Endodermal cell (in vitro differentiated cells): ENCODE data around the gene SLC6A5. TPM values are rescaled to one million over a fixed set of nuclear protein-coding genes. Genes with fewer than 3 reads are reported as not detected.
"Not testable (repeated sequence)": the region's sequence is repeated elsewhere in the genome, so short reads cannot be mapped to it uniquely, and the experiment has no call there.

Source experiments
- DNase-seq: peaks from one replicate; pipeline ENCODE4 v3.0.0-alpha.2; 2017
- H3K27ac ChIP-seq: 2 replicates; pipeline ENCODE4 v1.5.1; 2013; ENCODE audit warnings: mild to moderate bottlenecking, low read depth, low read length, moderate library complexity
- H3K27me3 ChIP-seq: 2 replicates; pipeline ENCODE4 v1.6.1; 2013; ENCODE audit warnings: mild to moderate bottlenecking, low read length, moderate library complexity; ENCODE audit not compliant: insufficient read depth, control insufficient read depth, poor library complexity, severe bottlenecking
- H3K36me3 ChIP-seq: 2 replicates; pipeline ENCODE4 v1.7.0; 2013; ENCODE audit warnings: mild to moderate bottlenecking, low read length, moderate library complexity; ENCODE audit not compliant: control insufficient read depth, insufficient read depth
- H3K4me1 ChIP-seq: one replicate; pipeline ENCODE4 v1.7.0; 2013; ENCODE audit warnings: low read length; ENCODE audit not compliant: control insufficient read depth, insufficient read depth
- H3K4me3 ChIP-seq: 2 replicates; pipeline ENCODE4 v1.5.1; 2013; ENCODE audit warnings: mild to moderate bottlenecking, low read length, moderate library complexity
- H3K9ac ChIP-seq: 2 replicates; pipeline ENCODE4 v1.6.1; 2013; ENCODE audit warnings: mild to moderate bottlenecking, low read length, moderate library complexity; ENCODE audit not compliant: poor library complexity, severe bottlenecking; ENCODE audit errors: extremely low read depth
- H3K9me3 ChIP-seq: 2 replicates; pipeline ENCODE4 v1.6.1; 2013; ENCODE audit warnings: mild to moderate bottlenecking, low read length, moderate library complexity; ENCODE audit not compliant: control insufficient read depth
- H3K27ac Mint-ChIP-seq: 2 replicates; pipeline ENCODE4 v1.8.0; 2020; ENCODE audit warnings: mixed read lengths
- H3K27me3 Mint-ChIP-seq: 2 replicates; pipeline ENCODE4 v1.8.0; 2021; ENCODE audit warnings: mild to moderate bottlenecking, mixed read lengths; ENCODE audit not compliant: insufficient read depth
- H3K36me3 Mint-ChIP-seq: 2 replicates; pipeline ENCODE4 v1.8.0; 2020; ENCODE audit warnings: low read depth, mixed read lengths
- H3K4me1 Mint-ChIP-seq: 2 replicates; pipeline ENCODE4 v1.8.0; 2020; ENCODE audit warnings: mixed read lengths
- H3K4me3 Mint-ChIP-seq: 2 replicates; pipeline ENCODE4 v1.8.0; 2020; ENCODE audit warnings: mild to moderate bottlenecking, moderate library complexity, mixed read lengths
- H3K9me3 Mint-ChIP-seq: 2 replicates; pipeline ENCODE4 v1.8.0; 2020; ENCODE audit warnings: mild to moderate bottlenecking, mixed read lengths
- CTCF ChIP-seq: fragments of 200-600 bp; sonication (generic); conservative IDR thresholded peaks from 2 replicates; pipeline ENCODE4 v1.5.0; 2021; ENCODE audit warnings: antibody characterized with exemption, mild to moderate bottlenecking
- WGBS, 2 experiments: methylation state at CpG; one replicate each; pipeline versions ENCODE4 v1.1.5 to v1.1.7; 2013; ENCODE audit warnings: missing lambda C conversion rate in 2 of 2, mixed read lengths in 1 of 2; ENCODE audit not compliant: insufficient coverage in 1 of 2, insufficient read length in 1 of 2; 5-methylcytosine and 5-hydroxymethylcytosine counted together
- total RNA-seq, 2 donors: library from RNA; stranded (reverse); fragmentation: NEBNext Ultra II Directional in 1 of 2; extraction: Animal tissue kit (Norgen Biotek cat#: 25700) in 1 of 2; gene quantifications; 2 replicates in 1 of 2; 3 replicates in 1 of 2; pipeline ENCODE4 v1.2.1, GENCODE V29; 2021

Gene SLC6A5
- total RNA-seq, 2 donors from 2014 or later, result not detected

- peaks cover 6% of the 10 kb centered on the region for H3K4me1 Mint-ChIP-seq
- Histone ChIP-seq H3K9me3 (no peaks in the 10 kb centered on the region), H3K27ac (no peak overlapping the region), H3K36me3 (no peaks in the 10 kb centered on the region), H3K4me3 (no peak overlapping the region), H3K27me3 (no peaks in the 10 kb centered on the region), H3K4me1 (no peaks in the 10 kb centered on the region), H3K9ac (no peak overlapping the region)
- no peaks in the 10 kb centered on the region for H3K9me3 Mint-ChIP-seq
- 80 to 95% methylated on average over 2 to 5 of the region's 5 CpGs for whole genome bisulfite sequencing, 2 experiments
- DNase-seq, result no peak
- TF ChIP-seq CTCF, result no peak
- H3K27me3 Mint-ChIP-seq, result peaks cover 4% of the 10 kb centered on the region
- H3K27ac Mint-ChIP-seq, result no peak overlapping the region
- H3K36me3 Mint-ChIP-seq, result no peaks in the 10 kb centered on the region
- H3K4me3 Mint-ChIP-seq, result no peak overlapping the region
These were observed 32.6 kb upstream of the SLC6A5 start for GRCh38 chr11:20566591-20567434.

GRCh38 chr11:20579725-20580124, 19.7 kb upstream of the SLC6A5 start:
- not testable (repeated sequence) for H3K4me1 ChIP-seq, H3K4me3 Mint-ChIP-seq, DNase-seq, H3K4me1 Mint-ChIP-seq, H3K27me3 Mint-ChIP-seq, H3K36me3 Mint-ChIP-seq, H3K27ac Mint-ChIP-seq, H3K9ac ChIP-seq, H3K27ac ChIP-seq, H3K4me3 ChIP-seq, H3K27me3 ChIP-seq, H3K36me3 ChIP-seq
- WGBS, 2 experiments, result 94 to 100% methylated on average over 1 to 4 of the region's 4 CpGs
- peaks cover 10% of the 10 kb centered on the region for H3K9me3 Mint-ChIP-seq
- peaks cover 12% of the 10 kb centered on the region for H3K9me3 ChIP-seq

- Histone ChIP-seq H3K4me1 (no peaks in the 10 kb centered on the region), H3K27ac (no peak overlapping the region), H3K4me3 (no peak overlapping the region), H3K9me3 (peaks cover 12% of the 10 kb centered on the region), H3K36me3 (no peaks in the 10 kb centered on the region), H3K27me3 (no peaks in the 10 kb centered on the region), H3K9ac (no peak overlapping the region)
- peaks cover 8% of the 10 kb centered on the region for H3K9me3 Mint-ChIP-seq
- no peak for TF ChIP-seq CTCF
- no peak for DNase-seq
- no peaks in the 10 kb centered on the region for H3K4me1 Mint-ChIP-seq
- peaks cover 3% of the 10 kb centered on the region for H3K27me3 Mint-ChIP-seq
- no peak overlapping the region for H3K27ac Mint-ChIP-seq
- WGBS, 2 experiments, result 76 to 87% methylated on average over 3 to 5 of the region's 5 CpGs
- no peak overlapping the region for H3K4me3 Mint-ChIP-seq
- H3K36me3 Mint-ChIP-seq, result no peaks in the 10 kb centered on the region
These were observed 16.2 kb upstream of the SLC6A5 start for GRCh38 chr11:20583201-20583600.
